Mucosa of descending colon (tissue), 3 donors: Measurements from ENCODE around the gene UBE2J2. TPM values are rescaled to one million over a fixed set of nuclear protein-coding genes. Genes with fewer than 3 reads are reported as not detected.

Source experiments
- ATAC-seq: fragments of 200-7000 bp; cut with Tn5 transposase; one replicate; pipeline ENCODE4 v1.9.1; 2020; ENCODE audit warnings: mild to moderate bottlenecking, moderate library complexity
- DNase-seq, 3 donors: peaks; one replicate each; pipeline ENCODE4 v3.0.0-alpha.2; 2020
- H3K36me3 ChIP-seq: fragments of 200-600 bp; one replicate; pipeline ENCODE4 v1.8.0; 2021; ENCODE audit warnings: low read depth, mild to moderate bottlenecking
- H3K4me1 ChIP-seq: fragments of 200-600 bp; one replicate; pipeline ENCODE4 v1.8.0; 2021; ENCODE audit warnings: low read depth, mild to moderate bottlenecking
- H3K4me3 ChIP-seq: fragments of 200-600 bp; one replicate; pipeline ENCODE4 v1.8.0; 2021; ENCODE audit warnings: mild to moderate bottlenecking
- H3K9me3 ChIP-seq: fragments of 200-600 bp; one replicate; pipeline ENCODE4 v1.8.0; 2021; ENCODE audit warnings: mild to moderate bottlenecking
- intact Hi-C, 2 donors: fragments of 100-400 bp; cut with DNase I in 1 of 2; cut with micrococcal nuclease in 1 of 2; formaldehyde crosslinking; loops; one replicate each; pipeline versions ENCODE4 v1.11.0 to v1.11.1; 2022; cut with DNase I, micrococcal nuclease
- total RNA-seq, 3 donors: library from RNA; stranded (reverse); fragmentation: NEBNext Ultra II Directional in 2 of 3; extraction: Animal tissue kit (Norgen Biotek cat#: 25700) in 2 of 3; gene quantifications; one replicate each; pipeline versions ENCODE4 v1.2.1 to v1.2.4, GENCODE V29; 2021 to 2023
- TF ChIP-seq, protein P1 (sequence below): fragments of 200-600 bp; IDR thresholded peaks from one replicate; pipeline ENCODE4 v1.8.0; 2022; ENCODE audit warnings: antibody characterized with exemption, mild to moderate bottlenecking
- donor health status: DM: no; HTN: no; CAD: no; lungs with moderate emphysema.
- donor health status: DM: no; HTN: no; CAD: no.
- donor health status: DM: no; HTN: yes; CAD: no.

UBE2J2 gene
- total RNA-seq, 3 donors from 2014 or later, result 49.8 to 65.8 (median 61.1) TPM

DNA sequence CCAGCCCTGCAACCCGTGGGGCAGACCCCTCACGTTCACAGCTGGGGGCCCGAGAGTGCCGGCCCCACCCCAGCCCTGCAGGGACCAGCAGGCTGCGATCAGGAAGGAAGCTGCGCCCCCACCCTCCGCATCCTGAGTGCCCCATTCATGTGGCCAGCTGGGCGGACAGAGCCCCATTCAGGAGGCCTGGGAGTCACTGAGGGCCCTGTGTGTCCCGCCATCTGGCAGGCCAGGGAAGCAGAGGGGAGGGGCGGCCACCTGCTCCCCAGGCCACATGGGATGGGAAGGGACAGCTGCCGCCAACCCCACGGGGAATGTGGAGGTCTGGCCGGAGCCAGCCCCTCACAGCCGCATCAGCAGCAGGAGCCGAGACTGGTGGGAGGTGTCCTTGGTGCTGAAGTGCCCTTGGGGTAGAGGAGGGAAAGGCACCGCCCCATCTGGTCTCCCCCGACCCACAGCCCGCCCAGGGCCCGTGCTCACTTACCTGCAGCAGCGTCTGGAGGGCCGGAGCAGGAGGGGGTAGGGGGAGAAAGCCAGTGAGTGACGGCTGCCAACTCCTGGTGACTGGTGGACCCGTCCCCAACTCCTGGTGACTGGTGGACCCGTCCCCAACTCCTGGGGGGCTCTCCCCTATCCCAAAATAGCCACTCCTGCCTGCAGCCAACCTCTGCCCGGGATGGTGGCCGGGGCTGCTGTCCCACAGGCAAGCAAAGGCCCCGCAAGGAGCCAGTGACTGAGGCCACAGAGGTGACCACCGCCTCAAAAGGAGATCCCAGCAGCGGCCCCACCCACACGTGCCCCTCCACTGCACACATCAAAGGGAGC is 25.4 kb upstream of the UBE2J2 start:
- Histone ChIP-seq H3K36me3 (no peaks in the 10 kb centered on the region), H3K4me1 (no peaks in the 10 kb centered on the region), H3K4me3 (no peak overlapping the region), H3K9me3 (no peaks in the 10 kb centered on the region)
- ATAC-seq (no peak), DNase-seq (no peak)
- intact Hi-C loops, result loop anchor here in 1 of 2 donors (5.0 kb wide), 1 partner anchor 177 kb away; no protein-coding TSS in a partner anchor
- TF ChIP-seq, protein P1, sequence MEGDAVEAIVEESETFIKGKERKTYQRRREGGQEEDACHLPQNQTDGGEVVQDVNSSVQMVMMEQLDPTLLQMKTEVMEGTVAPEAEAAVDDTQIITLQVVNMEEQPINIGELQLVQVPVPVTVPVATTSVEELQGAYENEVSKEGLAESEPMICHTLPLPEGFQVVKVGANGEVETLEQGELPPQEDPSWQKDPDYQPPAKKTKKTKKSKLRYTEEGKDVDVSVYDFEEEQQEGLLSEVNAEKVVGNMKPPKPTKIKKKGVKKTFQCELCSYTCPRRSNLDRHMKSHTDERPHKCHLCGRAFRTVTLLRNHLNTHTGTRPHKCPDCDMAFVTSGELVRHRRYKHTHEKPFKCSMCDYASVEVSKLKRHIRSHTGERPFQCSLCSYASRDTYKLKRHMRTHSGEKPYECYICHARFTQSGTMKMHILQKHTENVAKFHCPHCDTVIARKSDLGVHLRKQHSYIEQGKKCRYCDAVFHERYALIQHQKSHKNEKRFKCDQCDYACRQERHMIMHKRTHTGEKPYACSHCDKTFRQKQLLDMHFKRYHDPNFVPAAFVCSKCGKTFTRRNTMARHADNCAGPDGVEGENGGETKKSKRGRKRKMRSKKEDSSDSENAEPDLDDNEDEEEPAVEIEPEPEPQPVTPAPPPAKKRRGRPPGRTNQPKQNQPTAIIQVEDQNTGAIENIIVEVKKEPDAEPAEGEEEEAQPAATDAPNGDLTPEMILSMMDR, result no peak

DNA sequence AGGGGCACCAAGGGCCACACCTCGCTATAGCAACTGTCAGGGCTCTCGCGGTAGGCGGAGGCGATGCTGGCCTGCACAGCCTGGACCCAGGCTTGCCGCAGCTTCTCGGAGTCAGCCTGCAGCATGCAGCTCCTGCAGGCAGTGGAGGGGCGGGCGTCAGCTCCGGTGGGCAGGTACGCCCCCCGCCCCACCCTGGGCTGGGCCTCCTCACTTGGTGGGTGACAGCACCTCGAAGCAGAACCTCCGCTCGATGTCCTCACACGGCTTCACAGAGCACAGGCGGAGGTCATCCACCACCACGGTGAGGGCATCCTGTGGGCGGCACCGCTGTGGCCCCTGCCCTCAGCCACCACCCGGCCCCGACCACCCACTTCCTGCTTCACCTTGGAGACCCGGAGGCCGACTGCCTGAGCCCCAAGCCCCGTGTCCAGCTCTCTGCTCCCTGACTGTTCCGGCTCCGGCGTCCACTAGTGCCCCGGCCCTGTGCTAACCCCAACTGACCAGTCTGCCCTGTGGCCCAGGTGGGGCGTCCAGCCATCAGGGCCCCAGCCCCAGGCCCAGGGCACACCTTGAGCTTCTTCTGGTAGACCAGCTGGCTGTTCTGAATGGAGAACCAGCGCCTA is 24.3 kb upstream of the UBE2J2 start:
- ATAC-seq, result no peak
- intact Hi-C loops, result loop anchor here in 1 of 2 donors (5.0 kb wide), 1 partner anchor 176 kb away; no protein-coding TSS in a partner anchor
- Histone ChIP-seq H3K9me3 (no peaks in the 10 kb centered on the region), H3K36me3 (no peaks in the 10 kb centered on the region), H3K4me3 (no peak overlapping the region), H3K4me1 (no peaks in the 10 kb centered on the region)
- TF ChIP-seq, protein P1, result no peak
- DNase-seq, result no peak

DNA sequence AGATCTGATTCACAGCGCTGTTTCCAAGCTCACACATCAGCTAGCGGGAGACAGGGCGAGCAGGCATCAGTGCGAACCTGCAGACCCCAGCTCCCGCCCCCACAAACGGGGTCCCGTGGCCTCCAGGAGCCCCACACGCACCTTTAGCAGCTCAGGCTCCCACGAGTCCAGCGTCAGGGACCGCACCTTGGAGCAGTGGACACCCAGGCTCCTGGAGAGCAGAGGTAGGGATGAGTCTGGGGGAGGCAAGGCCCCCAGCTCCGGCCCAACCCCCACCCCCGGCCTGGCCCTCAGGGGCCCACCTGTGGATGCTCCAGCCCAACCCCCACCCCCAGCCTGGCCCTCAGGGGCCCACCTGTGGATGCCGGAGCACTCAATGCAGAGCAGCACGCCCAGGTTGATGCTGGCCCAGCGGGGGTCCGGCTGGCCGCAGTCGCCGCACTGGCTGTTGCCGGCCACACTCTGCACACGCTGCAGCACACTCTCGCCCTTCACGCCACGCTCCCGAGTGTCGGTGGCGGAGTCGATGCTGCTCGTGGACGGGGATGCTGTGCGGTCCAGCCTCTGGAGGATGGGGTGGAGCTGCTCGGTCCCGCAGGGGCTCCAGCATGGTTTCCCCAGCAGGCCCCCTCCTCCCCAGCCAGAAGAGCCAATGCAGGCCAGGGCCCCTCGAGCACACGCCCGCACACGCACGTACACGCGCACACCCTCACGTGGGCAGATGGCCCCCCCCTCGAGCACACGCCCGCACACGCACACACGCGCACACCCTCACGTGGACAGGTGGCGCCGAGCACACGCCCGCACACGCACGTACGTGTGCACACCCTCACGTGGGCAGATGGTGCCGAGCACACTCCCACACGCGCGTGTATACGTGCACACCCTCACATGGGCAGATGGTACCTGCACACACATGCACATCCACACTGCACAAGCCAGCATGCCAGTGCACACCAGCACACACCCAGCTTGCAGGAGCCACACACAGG is 22.7 kb upstream of the UBE2J2 start:
- Histone ChIP-seq H3K36me3 (no peaks in the 10 kb centered on the region), H3K4me3 (no peak overlapping the region), H3K4me1 (peaks cover 7% of the 10 kb centered on the region), H3K9me3 (no peaks in the 10 kb centered on the region)
- intact Hi-C loops, result loop anchor here in 1 of 2 donors (5.0 kb wide), 1 partner anchor 174 kb away; no protein-coding TSS in a partner anchor
- DNase-seq (no peak), ATAC-seq (no peak)
- TF ChIP-seq, protein P1, result no peak

DNA sequence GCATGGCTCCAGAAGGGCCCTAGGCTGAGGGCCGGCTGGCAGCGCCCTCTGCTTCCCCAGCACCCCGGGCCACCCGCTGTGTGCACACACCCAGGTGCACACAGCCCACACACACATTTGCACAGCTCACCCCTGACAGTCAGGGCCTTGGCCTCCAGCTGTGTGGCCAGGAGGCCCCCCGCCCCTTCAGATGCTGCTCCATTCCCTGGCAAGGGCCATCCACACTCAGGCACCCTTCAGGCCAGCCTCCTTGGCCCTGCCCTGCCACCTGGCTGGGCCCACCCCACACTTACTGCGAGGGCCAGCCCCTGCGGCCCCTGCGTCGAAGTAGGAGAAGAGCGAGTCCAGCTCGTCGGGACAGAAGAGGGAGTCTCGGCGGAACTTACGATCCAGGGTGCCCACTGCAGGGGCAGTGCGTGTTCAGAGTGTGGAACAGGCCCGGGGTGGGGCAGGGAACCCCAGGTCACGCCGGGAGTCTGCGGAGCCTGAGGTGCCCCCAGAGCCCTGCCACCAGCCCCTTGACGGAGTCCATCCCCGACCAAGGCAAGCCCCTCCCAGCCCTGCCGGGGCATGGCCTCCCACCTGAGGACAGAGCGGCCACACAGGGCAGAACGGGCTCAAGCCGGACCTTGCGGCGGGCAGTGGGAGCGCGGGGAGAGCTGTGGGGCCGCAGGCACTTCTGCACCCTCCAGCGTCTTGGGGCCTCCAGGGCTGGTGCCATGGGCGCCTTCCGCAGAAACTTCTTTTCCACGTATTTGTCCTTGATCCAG is 21.7 kb upstream of the UBE2J2 start:
- H3K4me1 ChIP-seq, result peaks cover 12% of the 10 kb centered on the region
- ATAC-seq (no peak), DNase-seq (no peak)
- H3K9me3 ChIP-seq, result no peaks in the 10 kb centered on the region
- TF ChIP-seq, protein P1, result no peak
- intact Hi-C loops, result loop anchor here in 1 of 2 donors (5.0 kb wide), 1 partner anchor 173 kb away; no protein-coding TSS in a partner anchor
- H3K36me3 ChIP-seq, result no peaks in the 10 kb centered on the region
- H3K4me3 ChIP-seq, result no peak overlapping the region
